HFF-Myc (cell line): ENCODE results near the gene MAP3K12.

Experiments
- DNase-seq: peaks from one replicate; pipeline ENCODE4 v3.0.0-alpha.2; 2011; ENCODE audit warnings: low read depth; ENCODE audit errors: extremely low read depth
- H3K4me3 ChIP-seq: replicated peaks from 2 replicates; pipeline ENCODE4 v1.5.1; 2011; ENCODE audit warnings: low read depth, mild to moderate bottlenecking, control low read depth, low read length
- CTCF ChIP-seq: IDR thresholded peaks from 2 replicates; pipeline ENCODE4 v1.5.1; 2012; ENCODE audit warnings: mild to moderate bottlenecking, low read depth, low read length, control low read depth; ENCODE audit errors: missing control alignments

MAP3K12 gene

GRCh38 chr12:53504004-53504920 is 5.0 kb upstream of the MAP3K12 start:
- no peak for DNase-seq
- no peak for TF ChIP-seq CTCF
- no peak overlapping the region for H3K4me3 ChIP-seq

- no peak for DNase-seq
- no peak overlapping the region for H3K4me3 ChIP-seq
- TF ChIP-seq CTCF, result no peak
These were observed 3.9 kb upstream of the MAP3K12 start for GRCh38 chr12:53502983-53503728.

GRCh38 chr12:53502331-53502730 is 3.1 kb upstream of the MAP3K12 start:
- H3K4me3 ChIP-seq, result peak overlapping the region; percentile 64
- no peak for TF ChIP-seq CTCF
- no peak for DNase-seq

- no peak for TF ChIP-seq CTCF
- DNase-seq, result no peak
- peak overlapping the region; percentile 64 for H3K4me3 ChIP-seq
These were observed 2.4 kb upstream of the MAP3K12 start for GRCh38 chr12:53501615-53502181.

GRCh38 chr12:53500776-53501614 is 1.7 kb upstream of the MAP3K12 start, which contains the start of gene TARBP2:
TSS of gene TARBP2 (plus strand) at chr12:53501283. CDS start at chr12:53501409, 126 bp downstream.
- no peak for TF ChIP-seq CTCF
- H3K4me3 ChIP-seq, result peak within 1 kb of the TSS; percentile 64
- peak; percentile 99 for DNase-seq
